Esophagus squamous epithelium (tissue), 4 donors: ENCODE measurements around the gene KLHL17.

Source experiments
- POLR2A ChIP-seq, 4 donors: fragments of 450-650 bp; IDR thresholded peaks; one replicate each; pipeline ENCODE4 v1.6.1; 2017; ENCODE audit warnings: antibody characterized with exemption in 4 of 4, mild to moderate bottlenecking in 4 of 4, moderate library complexity in 3 of 4
- TF ChIP-seq, protein P1 (sequence below), 6 experiments: fragments of 450-650 bp in 4 of 6; fragments of 200-600 bp in 2 of 6; sonication (generic) in 2 of 6; IDR thresholded peaks; one replicate each; pipeline ENCODE4 v1.5.1; 2016 to 2019; ENCODE audit warnings: antibody characterized with exemption in 6 of 6, mild to moderate bottlenecking in 4 of 6, moderate library complexity in 4 of 6

DNA sequence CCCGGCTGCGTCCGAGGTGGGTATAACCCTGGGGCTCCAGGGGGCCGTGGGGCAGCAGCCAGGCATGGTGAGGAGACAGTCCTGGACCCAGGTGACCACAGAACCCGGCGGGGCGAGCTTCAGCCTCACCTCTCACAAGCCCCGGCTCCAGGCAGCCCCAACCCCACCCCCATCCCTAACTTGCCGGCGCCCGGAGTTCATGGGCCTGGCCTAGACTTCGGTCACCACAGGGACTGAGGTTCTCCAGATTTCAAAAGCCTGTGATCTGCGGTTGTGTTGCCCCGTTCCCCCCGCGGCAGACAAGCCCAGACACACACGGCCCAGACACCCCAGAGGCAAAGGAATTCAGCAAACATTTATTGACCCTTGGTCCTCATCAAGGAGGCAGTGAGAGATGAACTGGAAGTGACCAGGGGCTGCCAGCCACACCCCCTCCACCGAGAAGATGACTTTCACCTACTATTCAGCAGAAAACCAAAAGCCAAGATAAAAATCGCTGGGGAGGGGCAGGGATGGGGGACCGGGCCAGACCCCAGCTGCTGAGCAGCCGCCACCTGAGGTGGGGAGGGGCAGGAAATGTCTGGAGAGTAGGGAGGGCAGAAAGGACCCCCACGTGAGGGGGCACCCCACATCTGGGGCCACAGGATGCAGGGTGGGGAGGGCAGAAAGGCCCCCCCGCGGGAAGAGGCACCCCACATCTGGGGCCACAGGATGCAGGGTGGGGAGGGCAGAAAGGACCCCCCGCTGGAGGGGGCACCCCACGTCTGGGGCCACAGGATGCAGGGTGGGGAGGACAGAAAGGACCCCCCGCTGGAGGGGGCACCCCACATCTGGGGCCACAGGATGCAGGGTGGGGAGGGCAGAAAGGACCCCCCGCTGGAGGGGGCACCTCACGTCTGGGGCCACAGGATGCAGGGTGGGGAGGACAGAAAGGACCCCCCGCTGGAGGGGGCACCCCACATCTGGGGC, 35.6 kb downstream of the KLHL17 start:
- TF ChIP-seq, protein P1, sequence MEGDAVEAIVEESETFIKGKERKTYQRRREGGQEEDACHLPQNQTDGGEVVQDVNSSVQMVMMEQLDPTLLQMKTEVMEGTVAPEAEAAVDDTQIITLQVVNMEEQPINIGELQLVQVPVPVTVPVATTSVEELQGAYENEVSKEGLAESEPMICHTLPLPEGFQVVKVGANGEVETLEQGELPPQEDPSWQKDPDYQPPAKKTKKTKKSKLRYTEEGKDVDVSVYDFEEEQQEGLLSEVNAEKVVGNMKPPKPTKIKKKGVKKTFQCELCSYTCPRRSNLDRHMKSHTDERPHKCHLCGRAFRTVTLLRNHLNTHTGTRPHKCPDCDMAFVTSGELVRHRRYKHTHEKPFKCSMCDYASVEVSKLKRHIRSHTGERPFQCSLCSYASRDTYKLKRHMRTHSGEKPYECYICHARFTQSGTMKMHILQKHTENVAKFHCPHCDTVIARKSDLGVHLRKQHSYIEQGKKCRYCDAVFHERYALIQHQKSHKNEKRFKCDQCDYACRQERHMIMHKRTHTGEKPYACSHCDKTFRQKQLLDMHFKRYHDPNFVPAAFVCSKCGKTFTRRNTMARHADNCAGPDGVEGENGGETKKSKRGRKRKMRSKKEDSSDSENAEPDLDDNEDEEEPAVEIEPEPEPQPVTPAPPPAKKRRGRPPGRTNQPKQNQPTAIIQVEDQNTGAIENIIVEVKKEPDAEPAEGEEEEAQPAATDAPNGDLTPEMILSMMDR (IDR thresholded peaks at IDR 0.05): no peak
- TF ChIP-seq POLR2A (IDR thresholded peaks at IDR 0.05): no peak
